ENCODE results near the gene KRTAP10-2. TPM values are rescaled to one million over a fixed set of nuclear protein-coding genes. Genes with fewer than 3 reads are reported as not detected.
A peak's percentile ranks its signal among the peaks of the same experiment; 100 is the strongest.

The KRTAP10-2 gene
- total RNA-seq, 1 experiment from 2014 or later: not detected

- no peaks in the 10 kb centered on the region for H3K9me3 ChIP-seq (ENCODE audit: low read length)
- no peaks in the 10 kb centered on the region for H3K9me2 ChIP-seq (replicated peaks; ENCODE audit: insufficient read depth, low read length)
- no peak overlapping the region for H3K9ac ChIP-seq (ENCODE audit: low read length)
- peak; percentile 54 for DNase-seq
- H3K36me3 ChIP-seq (ENCODE audit: insufficient read depth, low read length): no peaks in the 10 kb centered on the region
- H2AFZ ChIP-seq (ENCODE audit: low read length): no peak overlapping the region
- no peak overlapping the region for H3K4me3 ChIP-seq (ENCODE audit: low read length)
- no peak overlapping the region for H3K4me2 ChIP-seq (ENCODE audit: low read depth, low read length, poor library complexity, severe bottlenecking)
- H3K79me2 ChIP-seq (ENCODE audit: low read length): no peaks in the 10 kb centered on the region
- H3K27ac ChIP-seq (ENCODE audit: low read length): no peak overlapping the region
- no peaks in the 10 kb centered on the region for H3K4me1 ChIP-seq (ENCODE audit: low read length)
- H4K20me1 ChIP-seq (ENCODE audit: insufficient read depth, low read depth, low read length): no peaks in the 10 kb centered on the region
- no peaks in the 10 kb centered on the region for H3K27me3 ChIP-seq (ENCODE audit: low read length)
Measured at GRCh38 chr21:44533891-44534627, 17.2 kb downstream of the KRTAP10-2 start.

- no peaks in the 10 kb centered on the region for H3K36me3 ChIP-seq (ENCODE audit: insufficient read depth, low read length)
- H3K4me2 ChIP-seq (ENCODE audit: low read depth, low read length, poor library complexity, severe bottlenecking): no peak overlapping the region
- no peak overlapping the region for H2AFZ ChIP-seq (ENCODE audit: low read length)
- no peak overlapping the region for H3K4me3 ChIP-seq (ENCODE audit: low read length)
- no peaks in the 10 kb centered on the region for H3K79me2 ChIP-seq (ENCODE audit: low read length)
- no peaks in the 10 kb centered on the region for H3K4me1 ChIP-seq (ENCODE audit: low read length)
- H3K9ac ChIP-seq (ENCODE audit: low read length): no peak overlapping the region
- H3K9me2 ChIP-seq (replicated peaks; ENCODE audit: insufficient read depth, low read length): no peaks in the 10 kb centered on the region
- no peaks in the 10 kb centered on the region for H3K27me3 ChIP-seq (ENCODE audit: low read length)
- no peaks in the 10 kb centered on the region for H4K20me1 ChIP-seq (ENCODE audit: insufficient read depth, low read depth, low read length)
- H3K27ac ChIP-seq (ENCODE audit: low read length): no peak overlapping the region
- DNase-seq: no peak
- H3K9me3 ChIP-seq (ENCODE audit: low read length): no peaks in the 10 kb centered on the region
Measured at GRCh38 chr21:44533121-44533890, 18.0 kb downstream of the KRTAP10-2 start.

GRCh38 chr21:44532712-44533111, 18.6 kb downstream of the KRTAP10-2 start:
- Histone ChIP-seq H3K9ac (ENCODE audit: low read length) (no peak overlapping the region), H2AFZ (ENCODE audit: low read length) (no peak overlapping the region), H3K4me2 (ENCODE audit: low read depth, low read length, poor library complexity, severe bottlenecking) (no peak overlapping the region), H3K36me3 (ENCODE audit: insufficient read depth, low read length) (no peaks in the 10 kb centered on the region), H3K4me1 (ENCODE audit: low read length) (no peaks in the 10 kb centered on the region), H4K20me1 (ENCODE audit: insufficient read depth, low read depth, low read length) (no peaks in the 10 kb centered on the region), H3K9me2 (replicated peaks; ENCODE audit: insufficient read depth, low read length) (no peaks in the 10 kb centered on the region), H3K9me3 (ENCODE audit: low read length) (no peaks in the 10 kb centered on the region), H3K27ac (ENCODE audit: low read length) (no peak overlapping the region), H3K27me3 (ENCODE audit: low read length) (no peaks in the 10 kb centered on the region), H3K4me3 (ENCODE audit: low read length) (no peak overlapping the region), H3K79me2 (ENCODE audit: low read length) (no peaks in the 10 kb centered on the region)
- DNase-seq: no peak

GRCh38 chr21:44531606-44532564, 19.4 kb downstream of the KRTAP10-2 start:
- Histone ChIP-seq H4K20me1 (ENCODE audit: insufficient read depth, low read depth, low read length) (no peaks in the 10 kb centered on the region), H3K9me2 (replicated peaks; ENCODE audit: insufficient read depth, low read length) (no peaks in the 10 kb centered on the region), H3K36me3 (ENCODE audit: insufficient read depth, low read length) (no peaks in the 10 kb centered on the region), H3K4me2 (ENCODE audit: low read depth, low read length, poor library complexity, severe bottlenecking) (no peak overlapping the region), H3K27ac (ENCODE audit: low read length) (no peak overlapping the region), H3K9me3 (ENCODE audit: low read length) (no peaks in the 10 kb centered on the region), H3K4me1 (ENCODE audit: low read length) (no peaks in the 10 kb centered on the region), H3K9ac (ENCODE audit: low read length) (no peak overlapping the region), H3K79me2 (ENCODE audit: low read length) (no peaks in the 10 kb centered on the region), H2AFZ (ENCODE audit: low read length) (no peak overlapping the region), H3K27me3 (ENCODE audit: low read length) (no peaks in the 10 kb centered on the region), H3K4me3 (ENCODE audit: low read length) (no peak overlapping the region)
- no peak for DNase-seq

GRCh38 chr21:44530903-44531605, 20.3 kb downstream of the KRTAP10-2 start:
- no peak overlapping the region for H3K4me2 ChIP-seq (ENCODE audit: low read depth, low read length, poor library complexity, severe bottlenecking)
- H3K27me3 ChIP-seq (ENCODE audit: low read length): no peaks in the 10 kb centered on the region
- no peak overlapping the region for H3K4me3 ChIP-seq (ENCODE audit: low read length)
- H3K9me2 ChIP-seq (replicated peaks; ENCODE audit: insufficient read depth, low read length): no peaks in the 10 kb centered on the region
- no peak for DNase-seq
- no peaks in the 10 kb centered on the region for H4K20me1 ChIP-seq (ENCODE audit: insufficient read depth, low read depth, low read length)
- H3K9ac ChIP-seq (ENCODE audit: low read length): no peak overlapping the region
- H3K79me2 ChIP-seq (ENCODE audit: low read length): no peaks in the 10 kb centered on the region
- no peaks in the 10 kb centered on the region for H3K9me3 ChIP-seq (ENCODE audit: low read length)
- H2AFZ ChIP-seq (ENCODE audit: low read length): no peak overlapping the region
- H3K36me3 ChIP-seq (ENCODE audit: insufficient read depth, low read length): no peaks in the 10 kb centered on the region
- no peak overlapping the region for H3K27ac ChIP-seq (ENCODE audit: low read length)
- H3K4me1 ChIP-seq (ENCODE audit: low read length): no peaks in the 10 kb centered on the region

GRCh38 chr21:44530221-44530902, 20.9 kb downstream of the KRTAP10-2 start:
- Histone ChIP-seq H3K9ac (ENCODE audit: low read length) (no peak overlapping the region), H3K4me3 (ENCODE audit: low read length) (no peak overlapping the region), H3K27ac (ENCODE audit: low read length) (no peak overlapping the region), H3K9me2 (replicated peaks; ENCODE audit: insufficient read depth, low read length) (no peaks in the 10 kb centered on the region), H3K9me3 (ENCODE audit: low read length) (no peaks in the 10 kb centered on the region), H3K36me3 (ENCODE audit: insufficient read depth, low read length) (no peaks in the 10 kb centered on the region), H3K27me3 (ENCODE audit: low read length) (no peaks in the 10 kb centered on the region), H3K4me1 (ENCODE audit: low read length) (no peaks in the 10 kb centered on the region), H3K79me2 (ENCODE audit: low read length) (no peaks in the 10 kb centered on the region), H3K4me2 (ENCODE audit: low read depth, low read length, poor library complexity, severe bottlenecking) (no peak overlapping the region), H4K20me1 (ENCODE audit: insufficient read depth, low read depth, low read length) (no peaks in the 10 kb centered on the region), H2AFZ (ENCODE audit: low read length) (no peak overlapping the region)
- no peak for DNase-seq

- H3K27ac ChIP-seq (ENCODE audit: low read length): no peak overlapping the region
- peaks cover 5% of the 10 kb centered on the region for H3K9me3 ChIP-seq (ENCODE audit: low read length)
- no peak overlapping the region for H2AFZ ChIP-seq (ENCODE audit: low read length)
- H3K4me3 ChIP-seq (ENCODE audit: low read length): no peak overlapping the region
- no peaks in the 10 kb centered on the region for H3K9me2 ChIP-seq (replicated peaks; ENCODE audit: insufficient read depth, low read length)
- H3K4me1 ChIP-seq (ENCODE audit: low read length): no peaks in the 10 kb centered on the region
- H3K4me2 ChIP-seq (ENCODE audit: low read depth, low read length, poor library complexity, severe bottlenecking): no peak overlapping the region
- H3K9ac ChIP-seq (ENCODE audit: low read length): no peak overlapping the region
- no peaks in the 10 kb centered on the region for H3K79me2 ChIP-seq (ENCODE audit: low read length)
- H3K36me3 ChIP-seq (ENCODE audit: insufficient read depth, low read length): no peaks in the 10 kb centered on the region
- no peak for DNase-seq
- H4K20me1 ChIP-seq (ENCODE audit: insufficient read depth, low read depth, low read length): no peaks in the 10 kb centered on the region
- H3K27me3 ChIP-seq (ENCODE audit: low read length): no peaks in the 10 kb centered on the region
Measured at GRCh38 chr21:44529503-44530125, 21.7 kb downstream of the KRTAP10-2 start.

Data from Karpas-422 (cell line).